ENCODE data around the gene PPP1R3A. TPM values are rescaled to one million over a fixed set of nuclear protein-coding genes. Genes with fewer than 3 reads are reported as not detected.

PPP1R3A gene, protein sequence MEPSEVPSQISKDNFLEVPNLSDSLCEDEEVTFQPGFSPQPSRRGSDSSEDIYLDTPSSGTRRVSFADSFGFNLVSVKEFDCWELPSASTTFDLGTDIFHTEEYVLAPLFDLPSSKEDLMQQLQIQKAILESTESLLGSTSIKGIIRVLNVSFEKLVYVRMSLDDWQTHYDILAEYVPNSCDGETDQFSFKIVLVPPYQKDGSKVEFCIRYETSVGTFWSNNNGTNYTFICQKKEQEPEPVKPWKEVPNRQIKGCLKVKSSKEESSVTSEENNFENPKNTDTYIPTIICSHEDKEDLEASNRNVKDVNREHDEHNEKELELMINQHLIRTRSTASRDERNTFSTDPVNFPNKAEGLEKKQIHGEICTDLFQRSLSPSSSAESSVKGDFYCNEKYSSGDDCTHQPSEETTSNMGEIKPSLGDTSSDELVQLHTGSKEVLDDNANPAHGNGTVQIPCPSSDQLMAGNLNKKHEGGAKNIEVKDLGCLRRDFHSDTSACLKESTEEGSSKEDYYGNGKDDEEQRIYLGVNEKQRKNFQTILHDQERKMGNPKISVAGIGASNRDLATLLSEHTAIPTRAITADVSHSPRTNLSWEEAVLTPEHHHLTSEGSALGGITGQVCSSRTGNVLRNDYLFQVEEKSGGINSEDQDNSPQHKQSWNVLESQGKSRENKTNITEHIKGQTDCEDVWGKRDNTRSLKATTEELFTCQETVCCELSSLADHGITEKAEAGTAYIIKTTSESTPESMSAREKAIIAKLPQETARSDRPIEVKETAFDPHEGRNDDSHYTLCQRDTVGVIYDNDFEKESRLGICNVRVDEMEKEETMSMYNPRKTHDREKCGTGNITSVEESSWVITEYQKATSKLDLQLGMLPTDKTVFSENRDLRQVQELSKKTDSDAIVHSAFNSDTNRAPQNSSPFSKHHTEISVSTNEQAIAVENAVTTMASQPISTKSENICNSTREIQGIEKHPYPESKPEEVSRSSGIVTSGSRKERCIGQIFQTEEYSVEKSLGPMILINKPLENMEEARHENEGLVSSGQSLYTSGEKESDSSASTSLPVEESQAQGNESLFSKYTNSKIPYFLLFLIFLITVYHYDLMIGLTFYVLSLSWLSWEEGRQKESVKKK
- total RNA-seq (2022) (not detected in 2 replicates), Bru-seq, nascent RNA (not detected), BruChase-seq, experiment 1, labeled RNA remaining after a 6-hour chase (not detected), BruChase-seq, experiment 2, labeled RNA remaining after a 2-hour chase (not detected)
- long read RNA-seq: 0 reads

DNA sequence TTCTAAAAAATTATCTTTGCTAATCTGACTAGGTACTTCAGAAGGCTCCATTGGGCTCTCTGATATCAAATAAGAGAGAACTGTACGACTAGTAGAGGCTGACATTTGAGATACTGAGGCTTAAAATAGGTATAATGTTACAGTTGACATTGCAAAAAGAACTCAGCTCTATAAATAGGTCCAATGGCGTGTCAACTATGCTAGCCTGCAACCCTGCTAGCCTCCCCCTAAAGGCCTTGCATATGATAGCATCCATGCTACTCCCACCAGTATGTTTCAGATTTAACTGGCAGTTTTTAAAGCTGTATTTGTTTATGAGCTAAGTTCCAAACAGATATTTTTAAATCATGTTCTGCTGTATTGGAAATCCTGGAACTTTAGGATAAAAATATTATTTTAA lies at the start of gene PPP1R3A:
TSS of gene PPP1R3A (minus strand) at position 64 of the 400 bp plus-strand sequence. CDS start at position 51, 13 bp downstream.
- TF ChIP-seq, protein P1, sequence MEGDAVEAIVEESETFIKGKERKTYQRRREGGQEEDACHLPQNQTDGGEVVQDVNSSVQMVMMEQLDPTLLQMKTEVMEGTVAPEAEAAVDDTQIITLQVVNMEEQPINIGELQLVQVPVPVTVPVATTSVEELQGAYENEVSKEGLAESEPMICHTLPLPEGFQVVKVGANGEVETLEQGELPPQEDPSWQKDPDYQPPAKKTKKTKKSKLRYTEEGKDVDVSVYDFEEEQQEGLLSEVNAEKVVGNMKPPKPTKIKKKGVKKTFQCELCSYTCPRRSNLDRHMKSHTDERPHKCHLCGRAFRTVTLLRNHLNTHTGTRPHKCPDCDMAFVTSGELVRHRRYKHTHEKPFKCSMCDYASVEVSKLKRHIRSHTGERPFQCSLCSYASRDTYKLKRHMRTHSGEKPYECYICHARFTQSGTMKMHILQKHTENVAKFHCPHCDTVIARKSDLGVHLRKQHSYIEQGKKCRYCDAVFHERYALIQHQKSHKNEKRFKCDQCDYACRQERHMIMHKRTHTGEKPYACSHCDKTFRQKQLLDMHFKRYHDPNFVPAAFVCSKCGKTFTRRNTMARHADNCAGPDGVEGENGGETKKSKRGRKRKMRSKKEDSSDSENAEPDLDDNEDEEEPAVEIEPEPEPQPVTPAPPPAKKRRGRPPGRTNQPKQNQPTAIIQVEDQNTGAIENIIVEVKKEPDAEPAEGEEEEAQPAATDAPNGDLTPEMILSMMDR (IDR thresholded peaks at IDR 0.05; ENCODE audit: unreplicated experiment): no peak
- Mint-ChIP-seq H3K4me3 (ENCODE audit: unreplicated experiment) (no peak within 1 kb of the TSS), H3K9me3 (ENCODE audit: unreplicated experiment) (no peaks in the 10 kb centered on the region), H3K4me1 (ENCODE audit: insufficient read depth, unreplicated experiment) (no peaks in the 10 kb centered on the region), H3K36me3 (ENCODE audit: insufficient read depth, unreplicated experiment) (no peaks in the 10 kb centered on the region), H3K27ac (ENCODE audit: low read depth, unreplicated experiment) (no peak within 1 kb of the TSS), H3K27me3 (ENCODE audit: insufficient read depth, unreplicated experiment) (peaks cover 72% of the 10 kb centered on the region)
- ChIA-PET POLR2A (no interaction called here), CTCF (interaction anchor here (1.5 kb wide), 1 partner anchor 8 kb away, joined by 3 read pairs; no protein-coding TSS in a partner anchor)
- DNase-seq (ENCODE audit: unreplicated experiment): no peak
- no TSS peak for BruUV-seq (replicated peaks)
- intact Hi-C loops (cut with micrococcal nuclease): no loop called here

DNA sequence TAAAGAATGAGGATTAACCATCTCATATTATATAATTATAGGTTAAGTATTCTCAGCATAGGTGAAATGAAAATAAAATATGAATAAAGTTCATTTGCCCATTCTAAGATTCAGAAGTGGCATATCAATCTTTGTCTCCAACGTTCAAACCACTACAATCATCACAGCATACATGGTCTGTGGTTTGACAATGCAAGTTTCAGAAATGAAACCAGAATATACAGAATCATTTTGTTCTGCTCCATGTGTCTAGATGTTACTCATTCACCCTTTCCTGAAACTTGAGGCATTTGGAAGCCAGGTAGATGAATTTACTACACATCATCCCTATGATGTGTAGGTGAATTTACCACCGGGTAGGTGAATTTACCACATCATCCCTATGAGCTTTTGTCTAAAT lies 44.5 kb upstream of the PPP1R3A start:
- Mint-ChIP-seq H3K9me3 (ENCODE audit: unreplicated experiment) (peaks cover 16% of the 10 kb centered on the region), H3K27me3 (ENCODE audit: insufficient read depth, unreplicated experiment) (no peaks in the 10 kb centered on the region), H3K4me3 (ENCODE audit: unreplicated experiment) (no peak overlapping the region), H3K4me1 (ENCODE audit: insufficient read depth, unreplicated experiment) (no peaks in the 10 kb centered on the region), H3K36me3 (ENCODE audit: insufficient read depth, unreplicated experiment) (no peaks in the 10 kb centered on the region), H3K27ac (ENCODE audit: low read depth, unreplicated experiment) (no peak overlapping the region)
- POLR2A ChIA-PET: no interaction called here
- CTCF ChIA-PET: no interaction called here
- TF ChIP-seq, protein P1 (IDR thresholded peaks at IDR 0.05; ENCODE audit: unreplicated experiment): no peak
- intact Hi-C loops (cut with micrococcal nuclease): no loop called here
- no TSS peak for BruUV-seq (replicated peaks)
- DNase-seq (ENCODE audit: unreplicated experiment): no peak

DNA sequence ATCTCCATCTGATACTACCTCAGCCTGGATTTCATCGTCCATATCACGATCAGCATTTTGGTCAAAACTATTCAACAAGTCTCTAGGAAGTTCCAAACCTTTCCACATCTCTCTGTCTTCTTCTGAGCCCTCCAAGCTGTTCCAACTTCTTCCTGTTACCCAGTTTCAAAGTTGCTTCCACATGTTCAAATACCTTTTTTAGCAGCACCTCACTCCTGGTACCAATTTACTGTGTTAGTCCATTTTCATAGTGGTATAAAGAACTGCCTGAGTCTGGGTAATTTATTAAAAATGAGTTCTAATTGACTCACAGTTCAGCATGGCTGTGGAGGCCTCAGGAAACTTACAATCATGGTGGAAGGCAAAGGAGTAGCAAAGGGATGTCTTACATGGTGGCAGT lies 41.1 kb upstream of the PPP1R3A start:
- POLR2A ChIA-PET: no interaction called here
- Mint-ChIP-seq H3K27me3 (ENCODE audit: insufficient read depth, unreplicated experiment) (no peaks in the 10 kb centered on the region), H3K9me3 (ENCODE audit: unreplicated experiment) (peaks cover 26% of the 10 kb centered on the region), H3K36me3 (ENCODE audit: insufficient read depth, unreplicated experiment) (no peaks in the 10 kb centered on the region), H3K4me1 (ENCODE audit: insufficient read depth, unreplicated experiment) (no peaks in the 10 kb centered on the region), H3K4me3 (ENCODE audit: unreplicated experiment) (no peak overlapping the region), H3K27ac (ENCODE audit: low read depth, unreplicated experiment) (no peak overlapping the region)
- TF ChIP-seq, protein P1 (IDR thresholded peaks at IDR 0.05; ENCODE audit: unreplicated experiment): no peak
- DNase-seq (ENCODE audit: unreplicated experiment): no peak
- BruUV-seq (replicated peaks): no TSS peak
- intact Hi-C loops (cut with micrococcal nuclease): no loop called here
- CTCF ChIA-PET: interaction anchor here (0.6 kb wide), 1 partner anchor 453 kb away, joined by 3 read pairs; no protein-coding TSS in a partner anchor
